A549 (cell line): ENCODE measurements around the gene TYR. TPM values are rescaled to one million over a fixed set of nuclear protein-coding genes. Genes with fewer than 3 reads are reported as not detected.

Experiments used
- ATAC-seq, 2 experiments: fragments of 200-7000 bp in 1 of 2; fragments of >200 bp in 1 of 2; cut with Nextera tagmentation in 1 of 2; cut with Tn5 transposase in 1 of 2; 3 replicates each; pipeline versions ENCODE4 v1.8.0 to v1.9.1; 2018 to 2020; ENCODE audit warnings: mild to moderate bottlenecking in 1 of 2, moderate library complexity in 1 of 2
- CTCF ChIA-PET: fragments of 300-600 bp; sonication (Branson Sonifier 250); formaldehyde crosslinking; extraction: SDS; loops from one replicate; lab custom pipeline; 2021; ENCODE audit warnings: antibody characterized with exemption, inconsistent platforms; lab: Yijun Ruan, JAX
- POLR2A ChIA-PET: fragments of 350-600 bp; formaldehyde crosslinking; extraction: SDS; loops from one replicate; lab custom pipeline; 2021; ENCODE audit warnings: antibody characterized with exemption, inconsistent platforms; lab: Yijun Ruan, JAX
- DNase-seq, 2 experiments: peaks; one replicate each; pipeline versions ENCODE4 v3.0.0 to v3.0.0-alpha.2; 2011 to 2016; ENCODE audit warnings: low read depth in 1 of 2, low spot score in 1 of 2
- FAIRE-seq: peaks from 2 replicates; lab custom pipeline; 2011; peaks lifted over from hg19 to GRCh38; lab: Jason Lieb, UNC
- H3K27ac ChIP-seq, 2 experiments: fragments of >200 bp; sonication (Bioruptor Twin); formaldehyde crosslinking; 3 replicates each; pipeline ENCODE4 v1.5.1; 2016 to 2017
- H3K4me1 ChIP-seq: fragments of >200 bp; sonication (Bioruptor Twin); formaldehyde crosslinking; 3 replicates; pipeline ENCODE4 v1.6.1; 2016
- H3K4me2 ChIP-seq: fragments of >200 bp; sonication (Bioruptor Twin); formaldehyde crosslinking; 3 replicates; pipeline ENCODE4 v1.6.1; 2016
- H3K4me3 ChIP-seq: fragments of >200 bp; sonication (Bioruptor Twin); formaldehyde crosslinking; 3 replicates; pipeline ENCODE4 v1.5.1; 2016
- H3K9me3 ChIP-seq: fragments of >200 bp; sonication (Bioruptor Twin); formaldehyde crosslinking; 3 replicates; pipeline ENCODE4 v1.6.1; 2016
- CBX2 ChIP-seq: fragments of 200-600 bp; sonication (generic); IDR thresholded peaks from 2 replicates; pipeline ENCODE4 v1.6.1; 2016; ENCODE audit warnings: low read depth, mild to moderate bottlenecking, borderline replicate concordance
- CEBPB ChIP-seq, 2 experiments: fragments of >200 bp in 1 of 2; sonication (Bioruptor Twin) in 1 of 2; formaldehyde crosslinking in 1 of 2; IDR thresholded peaks; 2 replicates each; pipeline ENCODE4 v1.6.1; 2012 to 2016
- EP300 ChIP-seq, 2 experiments: fragments of >200 bp; sonication (Bioruptor Twin); formaldehyde crosslinking; IDR thresholded peaks; 2 replicates in 1 of 2; 3 replicates in 1 of 2; pipeline ENCODE4 v1.6.1; 2016 to 2017
- ESRRA ChIP-seq: fragments of 150-350 bp; IDR thresholded peaks from 2 replicates; pipeline ENCODE4 v1.6.1; 2014; ENCODE audit warnings: mild to moderate bottlenecking, low read length, borderline replicate concordance
- FOSB ChIP-seq: fragments of 250-450 bp; sonication (Bioruptor Pico); IDR thresholded peaks from 2 replicates; pipeline ENCODE4 v1.5.0; 2020; ENCODE audit warnings: mild to moderate bottlenecking, moderate library complexity
- FOSL2 ChIP-seq, 2 experiments: fragments of 450-650 bp in 1 of 2; fragments of >200 bp in 1 of 2; sonication (Bioruptor Twin) in 1 of 2; formaldehyde crosslinking; IDR thresholded peaks; 2 replicates each; pipeline versions ENCODE4 v1.5.0 to v1.6.1; 2016 to 2020; ENCODE audit warnings: mild to moderate bottlenecking in 1 of 2, moderate library complexity in 1 of 2
- FOXS1 ChIP-seq: fragments of 250-450 bp; sonication (Bioruptor Pico); IDR thresholded peaks from 2 replicates; pipeline ENCODE4 v1.5.0; 2020; ENCODE audit warnings: mild to moderate bottlenecking, moderate library complexity
- HEYL ChIP-seq: fragments of 250-450 bp; sonication (Bioruptor Pico); IDR thresholded peaks from 2 replicates; pipeline ENCODE4 v1.8.0; 2021; ENCODE audit warnings: mild to moderate bottlenecking, moderate library complexity
- HOXA7 ChIP-seq: fragments of 250-450 bp; sonication (Bioruptor Pico); IDR thresholded peaks from 2 replicates; pipeline ENCODE4 v1.5.0; 2020; ENCODE audit warnings: mild to moderate bottlenecking, moderate library complexity
- HOXB5 ChIP-seq: fragments of 250-450 bp; sonication (Bioruptor Pico); IDR thresholded peaks from 2 replicates; pipeline ENCODE4 v1.5.0; 2020; ENCODE audit warnings: mild to moderate bottlenecking, moderate library complexity
- JUN ChIP-seq, 2 experiments: fragments of >200 bp; sonication (Bioruptor Twin); formaldehyde crosslinking; IDR thresholded peaks; 2 replicates in 1 of 2; 3 replicates in 1 of 2; pipeline ENCODE4 v1.6.1; 2016 to 2017
- MAFK ChIP-seq: fragments of 450-650 bp; IDR thresholded peaks from 2 replicates; pipeline ENCODE4 v1.6.1; 2014; ENCODE audit not compliant: partially characterized antibody
- NR3C1 ChIP-seq: fragments of >200 bp; sonication (Bioruptor Twin); formaldehyde crosslinking; IDR thresholded peaks from 3 replicates; pipeline ENCODE4 v1.6.1; 2017
- PHF8 ChIP-seq: fragments of 200-600 bp; sonication (generic); IDR thresholded peaks from 2 replicates; pipeline ENCODE4 v1.6.1; 2016; ENCODE audit warnings: low read depth, mild to moderate bottlenecking, antibody characterized with exemption, moderate library complexity, borderline replicate concordance
- RARB ChIP-seq: fragments of 250-450 bp; sonication (Bioruptor Pico); IDR thresholded peaks from 2 replicates; pipeline ENCODE4 v1.8.0; 2021; ENCODE audit warnings: mild to moderate bottlenecking, moderate library complexity
- RFX5 ChIP-seq: fragments of 450-650 bp; IDR thresholded peaks from 2 replicates; pipeline ENCODE4 v1.7.1; 2014; ENCODE audit warnings: antibody characterized with exemption, mild to moderate bottlenecking, moderate library complexity
- RNF2 ChIP-seq: fragments of 200-600 bp; sonication (generic); IDR thresholded peaks from 2 replicates; pipeline ENCODE4 v1.6.1; 2016; ENCODE audit warnings: low read depth, mild to moderate bottlenecking, antibody characterized with exemption, moderate library complexity, borderline replicate concordance
- SMC3 ChIP-seq: fragments of >200 bp; sonication (Bioruptor Twin); formaldehyde crosslinking; IDR thresholded peaks from 3 replicates; pipeline ENCODE4 v1.6.1; 2018; ENCODE audit warnings: inconsistent platforms
- TP53 ChIP-seq: fragments of 250-450 bp; sonication (Bioruptor Pico); IDR thresholded peaks from 2 replicates; pipeline ENCODE4 v1.5.0; 2021; ENCODE audit warnings: mild to moderate bottlenecking, moderate library complexity
- ZC3H11A ChIP-seq: fragments of 450-650 bp; IDR thresholded peaks from 2 replicates; pipeline ENCODE4 v1.6.1; 2014; ENCODE audit warnings: antibody characterized with exemption, mild to moderate bottlenecking
- ZFP36 ChIP-seq: fragments of 450-650 bp; IDR thresholded peaks from 2 replicates; pipeline ENCODE4 v1.6.1; 2014; ENCODE audit warnings: borderline replicate concordance; ENCODE audit not compliant: partially characterized antibody
- ZSCAN20 ChIP-seq: fragments of 250-450 bp; sonication (Bioruptor Pico); IDR thresholded peaks from 2 replicates; pipeline ENCODE4 v1.8.0; 2022; ENCODE audit warnings: mild to moderate bottlenecking, moderate library complexity
- WGBS: methylation state at CpG from one replicate; pipeline ENCODE4 v1.1.6; 2017; ENCODE audit errors: missing lambda C conversion rate; 5-methylcytosine and 5-hydroxymethylcytosine counted together
- polyA plus RNA-seq, 4 experiments: library from polyadenylated mRNA; depleted of rRNA in 3 of 4; stranded (reverse); fragments of >200 nt; fragmentation: RNase III in 1 of 4; extraction: RNeasy Plus Mini Kit Qiagen cat#74134 plus additional on column Dnase treatment in 1 of 4; gene quantifications; 2 replicates in 3 of 4; 3 replicates in 1 of 4; pipeline ENCODE4 v1.2.3, GENCODE V29; 2011 to 2017
- TF ChIP-seq, protein P1 (sequence below): fragments of 250-450 bp; sonication (Bioruptor Pico); IDR thresholded peaks from 2 replicates; pipeline ENCODE4 v1.5.0; 2021; ENCODE audit warnings: mild to moderate bottlenecking, moderate library complexity, borderline replicate concordance
- TF ChIP-seq, protein P2 (sequence below): fragments of >200 bp; sonication (Bioruptor Twin); formaldehyde crosslinking; IDR thresholded peaks from 2 replicates; pipeline ENCODE4 v1.6.1; 2016
- TF ChIP-seq, protein P3 (sequence below): fragments of 450-650 bp; IDR thresholded peaks from 2 replicates; pipeline ENCODE4 v1.6.1; 2014; ENCODE audit warnings: antibody characterized with exemption
- TF ChIP-seq, protein P4 (sequence below): fragments of 250-450 bp; sonication (Bioruptor Pico); IDR thresholded peaks from 2 replicates; pipeline ENCODE4 v1.5.0; 2020; ENCODE audit warnings: low read depth, mild to moderate bottlenecking, moderate library complexity
- TF ChIP-seq, protein P5 (sequence below): fragments of 150-350 bp; IDR thresholded peaks from 2 replicates; pipeline ENCODE4 v1.6.1; 2014; ENCODE audit warnings: low read depth, mild to moderate bottlenecking, low read length
- TF ChIP-seq, protein P6 (sequence below): fragments of 200-600 bp; sonication (generic); IDR thresholded peaks from 2 replicates; pipeline ENCODE4 v1.6.1; 2016; ENCODE audit warnings: antibody characterized with exemption, mild to moderate bottlenecking, moderate library complexity

The TYR gene
- polyA plus RNA-seq, 2 of the 4 experiments (the other 2 are of a cell fraction): not detected

DNA sequence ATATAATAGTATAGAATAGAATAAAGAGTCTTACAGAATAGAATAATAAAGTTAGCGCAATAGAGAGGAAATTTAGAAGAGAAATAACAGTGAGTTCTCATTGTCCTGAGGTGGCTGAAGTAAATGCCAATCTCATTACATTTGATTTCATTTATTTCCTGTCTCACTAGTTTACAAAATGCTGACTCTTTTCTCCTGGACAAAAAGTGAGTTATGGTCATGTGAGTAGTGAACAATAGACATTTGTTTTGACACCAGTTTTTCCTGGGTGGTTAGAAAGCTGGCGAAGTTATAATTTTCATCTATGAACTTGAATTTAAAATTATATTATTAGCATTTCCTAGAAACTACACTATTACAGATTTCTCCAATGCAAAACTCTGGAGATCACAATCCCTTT, 143.7 kb downstream of the TYR start:
- Histone ChIP-seq H3K4me3 (no peak overlapping the region), H3K4me2 (no peak overlapping the region), H3K9me3 (no peaks in the 10 kb centered on the region), H3K4me1 (no peaks in the 10 kb centered on the region), H3K27ac (no peak overlapping the region)
- WGBS: 29% methylated on average over 2 of the region's 2 CpGs
- ATAC-seq (no peak), DNase-seq (no peak), FAIRE-seq (no peak)
- TF ChIP-seq, protein P1, sequence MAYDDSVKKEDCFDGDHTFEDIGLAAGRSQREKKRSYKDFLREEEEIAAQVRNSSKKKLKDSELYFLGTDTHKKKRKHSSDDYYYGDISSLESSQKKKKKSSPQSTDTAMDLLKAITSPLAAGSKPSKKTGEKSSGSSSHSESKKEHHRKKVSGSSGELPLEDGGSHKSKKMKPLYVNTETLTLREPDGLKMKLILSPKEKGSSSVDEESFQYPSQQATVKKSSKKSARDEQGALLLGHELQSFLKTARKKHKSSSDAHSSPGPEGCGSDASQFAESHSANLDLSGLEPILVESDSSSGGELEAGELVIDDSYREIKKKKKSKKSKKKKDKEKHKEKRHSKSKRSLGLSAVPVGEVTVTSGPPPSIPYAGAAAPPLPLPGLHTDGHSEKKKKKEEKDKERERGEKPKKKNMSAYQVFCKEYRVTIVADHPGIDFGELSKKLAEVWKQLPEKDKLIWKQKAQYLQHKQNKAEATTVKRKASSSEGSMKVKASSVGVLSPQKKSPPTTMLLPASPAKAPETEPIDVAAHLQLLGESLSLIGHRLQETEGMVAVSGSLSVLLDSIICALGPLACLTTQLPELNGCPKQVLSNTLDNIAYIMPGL: no peak
- TF ChIP-seq TP53 (CRISPR knock-in tag) (no peak), HOXB5 (no peak), CBX2 (no peak), RARB (CRISPR knock-in tag) (no peak), ZC3H11A (no peak), NR3C1 (no peak), FOXS1 (no peak), JUN (IDR thresholded peaks at IDR 0.05) (no peak), FOSL2 (IDR thresholded peaks at IDR 0.05) (no peak), FOSL2 (CRISPR knock-in tag; IDR thresholded peaks at IDR 0.05) (no peak), HOXA7 (CRISPR knock-in tag) (no peak), HEYL (CRISPR knock-in tag) (no peak), RFX5 (no peak), ZSCAN20 (CRISPR knock-in tag) (no peak), CEBPB (IDR thresholded peaks at IDR 0.05) (no peak), SMC3 (no peak), PHF8 (no peak)
- TF ChIP-seq, protein P2, sequence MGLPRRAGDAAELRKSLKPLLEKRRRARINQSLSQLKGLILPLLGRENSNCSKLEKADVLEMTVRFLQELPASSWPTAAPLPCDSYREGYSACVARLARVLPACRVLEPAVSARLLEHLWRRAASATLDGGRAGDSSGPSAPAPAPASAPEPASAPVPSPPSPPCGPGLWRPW: no peak
- TF ChIP-seq, protein P3, sequence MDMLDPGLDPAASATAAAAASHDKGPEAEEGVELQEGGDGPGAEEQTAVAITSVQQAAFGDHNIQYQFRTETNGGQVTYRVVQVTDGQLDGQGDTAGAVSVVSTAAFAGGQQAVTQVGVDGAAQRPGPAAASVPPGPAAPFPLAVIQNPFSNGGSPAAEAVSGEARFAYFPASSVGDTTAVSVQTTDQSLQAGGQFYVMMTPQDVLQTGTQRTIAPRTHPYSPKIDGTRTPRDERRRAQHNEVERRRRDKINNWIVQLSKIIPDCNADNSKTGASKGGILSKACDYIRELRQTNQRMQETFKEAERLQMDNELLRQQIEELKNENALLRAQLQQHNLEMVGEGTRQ: no peak
- TF ChIP-seq, protein P4, sequence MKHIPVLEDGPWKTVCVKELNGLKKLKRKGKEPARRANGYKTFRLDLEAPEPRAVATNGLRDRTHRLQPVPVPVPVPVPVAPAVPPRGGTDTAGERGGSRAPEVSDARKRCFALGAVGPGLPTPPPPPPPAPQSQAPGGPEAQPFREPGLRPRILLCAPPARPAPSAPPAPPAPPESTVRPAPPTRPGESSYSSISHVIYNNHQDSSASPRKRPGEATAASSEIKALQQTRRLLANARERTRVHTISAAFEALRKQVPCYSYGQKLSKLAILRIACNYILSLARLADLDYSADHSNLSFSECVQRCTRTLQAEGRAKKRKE (CRISPR knock-in tag): no peak
- ChIA-PET POLR2A (no interaction called here), CTCF (no interaction called here)

DNA sequence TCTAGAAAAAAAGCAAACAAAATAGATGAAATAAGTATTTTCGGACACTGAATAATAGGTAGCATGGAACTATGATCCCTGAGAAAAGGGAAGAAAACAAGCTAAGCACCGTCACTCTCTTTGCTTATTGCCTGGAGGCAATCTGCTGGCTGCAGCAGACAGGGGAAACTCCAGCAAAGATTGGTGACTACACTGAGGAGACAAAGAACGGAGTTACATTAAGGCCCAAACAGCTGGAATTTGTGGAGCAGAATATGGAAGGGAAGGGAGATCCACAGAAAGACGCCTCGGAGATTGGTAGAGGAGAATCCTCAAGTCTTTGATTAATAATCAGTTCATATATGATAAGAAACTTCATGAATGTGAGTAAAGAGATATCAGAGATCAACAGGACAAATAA, 150.2 kb downstream of the TYR start:
- DNase-seq (no peak), FAIRE-seq (no peak)
- WGBS: 8% methylated on average over 5 of the region's 5 CpGs
- TF ChIP-seq, protein P1: no peak
- TF ChIP-seq FOSB (no peak), JUN (IDR thresholded peaks at IDR 0.05) (no peak), NR3C1 (no peak), MAFK (no peak), ZFP36 (no peak), ESRRA (no peak), SMC3 (no peak), HOXB5 (no peak), EP300 (IDR thresholded peaks at IDR 0.05) (no peak), FOXS1 (no peak), RNF2 (no peak)
- TF ChIP-seq, protein P5, sequence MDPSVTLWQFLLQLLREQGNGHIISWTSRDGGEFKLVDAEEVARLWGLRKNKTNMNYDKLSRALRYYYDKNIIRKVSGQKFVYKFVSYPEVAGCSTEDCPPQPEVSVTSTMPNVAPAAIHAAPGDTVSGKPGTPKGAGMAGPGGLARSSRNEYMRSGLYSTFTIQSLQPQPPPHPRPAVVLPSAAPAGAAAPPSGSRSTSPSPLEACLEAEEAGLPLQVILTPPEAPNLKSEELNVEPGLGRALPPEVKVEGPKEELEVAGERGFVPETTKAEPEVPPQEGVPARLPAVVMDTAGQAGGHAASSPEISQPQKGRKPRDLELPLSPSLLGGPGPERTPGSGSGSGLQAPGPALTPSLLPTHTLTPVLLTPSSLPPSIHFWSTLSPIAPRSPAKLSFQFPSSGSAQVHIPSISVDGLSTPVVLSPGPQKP: no peak
- TF ChIP-seq, protein P6, sequence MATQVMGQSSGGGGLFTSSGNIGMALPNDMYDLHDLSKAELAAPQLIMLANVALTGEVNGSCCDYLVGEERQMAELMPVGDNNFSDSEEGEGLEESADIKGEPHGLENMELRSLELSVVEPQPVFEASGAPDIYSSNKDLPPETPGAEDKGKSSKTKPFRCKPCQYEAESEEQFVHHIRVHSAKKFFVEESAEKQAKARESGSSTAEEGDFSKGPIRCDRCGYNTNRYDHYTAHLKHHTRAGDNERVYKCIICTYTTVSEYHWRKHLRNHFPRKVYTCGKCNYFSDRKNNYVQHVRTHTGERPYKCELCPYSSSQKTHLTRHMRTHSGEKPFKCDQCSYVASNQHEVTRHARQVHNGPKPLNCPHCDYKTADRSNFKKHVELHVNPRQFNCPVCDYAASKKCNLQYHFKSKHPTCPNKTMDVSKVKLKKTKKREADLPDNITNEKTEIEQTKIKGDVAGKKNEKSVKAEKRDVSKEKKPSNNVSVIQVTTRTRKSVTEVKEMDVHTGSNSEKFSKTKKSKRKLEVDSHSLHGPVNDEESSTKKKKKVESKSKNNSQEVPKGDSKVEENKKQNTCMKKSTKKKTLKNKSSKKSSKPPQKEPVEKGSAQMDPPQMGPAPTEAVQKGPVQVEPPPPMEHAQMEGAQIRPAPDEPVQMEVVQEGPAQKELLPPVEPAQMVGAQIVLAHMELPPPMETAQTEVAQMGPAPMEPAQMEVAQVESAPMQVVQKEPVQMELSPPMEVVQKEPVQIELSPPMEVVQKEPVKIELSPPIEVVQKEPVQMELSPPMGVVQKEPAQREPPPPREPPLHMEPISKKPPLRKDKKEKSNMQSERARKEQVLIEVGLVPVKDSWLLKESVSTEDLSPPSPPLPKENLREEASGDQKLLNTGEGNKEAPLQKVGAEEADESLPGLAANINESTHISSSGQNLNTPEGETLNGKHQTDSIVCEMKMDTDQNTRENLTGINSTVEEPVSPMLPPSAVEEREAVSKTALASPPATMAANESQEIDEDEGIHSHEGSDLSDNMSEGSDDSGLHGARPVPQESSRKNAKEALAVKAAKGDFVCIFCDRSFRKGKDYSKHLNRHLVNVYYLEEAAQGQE: no peak

More for the DNA sequence above, 150.2 kb downstream of the TYR start:
- Histone ChIP-seq H3K27ac (no peak overlapping the region), H3K4me1 (no peaks in the 10 kb centered on the region), H3K9me3 (no peaks in the 10 kb centered on the region), H3K4me3 (no peak overlapping the region), H3K4me2 (no peak overlapping the region)
- ChIA-PET CTCF (no interaction called here), POLR2A (no interaction called here)
- no peak for ATAC-seq
